ENCODE measurements around the gene GINM1.

DNA sequence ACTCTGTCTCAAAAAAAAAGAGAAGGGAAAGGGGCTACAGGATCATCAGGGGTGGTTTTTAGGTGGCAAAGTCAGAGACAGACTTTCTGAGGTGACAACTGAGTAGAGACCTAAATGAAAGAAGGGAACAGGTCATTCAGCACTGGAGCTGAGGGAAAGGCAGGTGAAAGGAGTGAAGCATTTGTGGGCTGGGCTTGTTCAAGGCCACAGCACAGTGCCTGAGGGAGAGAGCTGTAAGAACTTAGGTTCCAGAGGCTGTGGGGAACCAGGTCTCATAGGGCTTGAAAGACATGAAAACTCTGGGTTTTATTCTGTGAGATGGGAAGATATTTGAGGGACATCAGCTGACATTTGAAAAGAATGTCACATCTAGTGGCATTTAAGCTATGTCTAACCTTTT lies 61.5 kb downstream of the GINM1 start:
- no peak for TF ChIP-seq CTCF (IDR thresholded peaks at IDR 0.05)
- no peak for TF ChIP-seq POLR2A (IDR thresholded peaks at IDR 0.05)
